PC-3 (cell line): ENCODE results near the gene SNAPC1.

Experiments
- CTCF ChIP-seq: fragments of 300-600 bp; sonication (generic); conservative IDR thresholded peaks from 2 replicates; pipeline ENCODE4 v1.5.1; 2017; ENCODE audit warnings: antibody characterized with exemption, low read depth, mild to moderate bottlenecking, low read length
- EZH2 ChIP-seq: fragments of 300-600 bp; sonication (generic); IDR thresholded peaks from one replicate; pipeline ENCODE4 v1.6.1; 2017; ENCODE audit warnings: antibody characterized with exemption, mild to moderate bottlenecking, low read length; ENCODE audit not compliant: unreplicated experiment

GRCh38 chr14:61841145-61841544 lies 78.9 kb downstream of the SNAPC1 start:
- no peak for TF ChIP-seq CTCF
- TF ChIP-seq EZH2, result no peak
